AG04449 (cell line): Measurements from ENCODE around the gene OTOS.

ENCODE experiments used
- CTCF ChIA-PET: fragments of 350-600 bp; formaldehyde crosslinking; extraction: SDS; loops from one replicate; lab custom pipeline; 2021; ENCODE audit warnings: antibody characterized with exemption; lab: Yijun Ruan, JAX
- POLR2A ChIA-PET: fragments of 400-600, 350-600 bp; formaldehyde crosslinking; extraction: SDS; loops from one replicate; lab custom pipeline; 2020; ENCODE audit warnings: antibody characterized with exemption, inconsistent platforms; lab: Yijun Ruan, JAX
- DNase-seq: peaks from one replicate; pipeline ENCODE4 v3.0.0-alpha.2; 2010; ENCODE audit warnings: low read depth, low spot score
- H3K4me3 ChIP-seq: 2 replicates; pipeline ENCODE4 v1.5.1; 2011; ENCODE audit warnings: low read depth, mild to moderate bottlenecking, control low read depth, low read length
- TF ChIP-seq, protein P1 (sequence below): IDR thresholded peaks from one replicate; pipeline ENCODE4 v1.5.1; 2011; ENCODE audit warnings: mild to moderate bottlenecking, moderate library complexity, low read length, control low read depth, inconsistent platforms; ENCODE audit not compliant: insufficient read depth; ENCODE audit errors: missing control alignments

The OTOS gene

GRCh38 chr2:240142859-240143258 is 2.4 kb upstream of the OTOS start:
- DNase-seq, result no peak
- ChIA-PET CTCF (interaction anchor here (0.7 to 9.6 kb wide), 23 partner anchors 8 to 291 kb away, joined by 3 to 227 read pairs (median 6); partner anchors contain the start of gene NDUFA10), POLR2A (no interaction called here)
- TF ChIP-seq, protein P1, sequence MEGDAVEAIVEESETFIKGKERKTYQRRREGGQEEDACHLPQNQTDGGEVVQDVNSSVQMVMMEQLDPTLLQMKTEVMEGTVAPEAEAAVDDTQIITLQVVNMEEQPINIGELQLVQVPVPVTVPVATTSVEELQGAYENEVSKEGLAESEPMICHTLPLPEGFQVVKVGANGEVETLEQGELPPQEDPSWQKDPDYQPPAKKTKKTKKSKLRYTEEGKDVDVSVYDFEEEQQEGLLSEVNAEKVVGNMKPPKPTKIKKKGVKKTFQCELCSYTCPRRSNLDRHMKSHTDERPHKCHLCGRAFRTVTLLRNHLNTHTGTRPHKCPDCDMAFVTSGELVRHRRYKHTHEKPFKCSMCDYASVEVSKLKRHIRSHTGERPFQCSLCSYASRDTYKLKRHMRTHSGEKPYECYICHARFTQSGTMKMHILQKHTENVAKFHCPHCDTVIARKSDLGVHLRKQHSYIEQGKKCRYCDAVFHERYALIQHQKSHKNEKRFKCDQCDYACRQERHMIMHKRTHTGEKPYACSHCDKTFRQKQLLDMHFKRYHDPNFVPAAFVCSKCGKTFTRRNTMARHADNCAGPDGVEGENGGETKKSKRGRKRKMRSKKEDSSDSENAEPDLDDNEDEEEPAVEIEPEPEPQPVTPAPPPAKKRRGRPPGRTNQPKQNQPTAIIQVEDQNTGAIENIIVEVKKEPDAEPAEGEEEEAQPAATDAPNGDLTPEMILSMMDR, result no peak
- H3K4me3 ChIP-seq, result no peak overlapping the region

DNA sequence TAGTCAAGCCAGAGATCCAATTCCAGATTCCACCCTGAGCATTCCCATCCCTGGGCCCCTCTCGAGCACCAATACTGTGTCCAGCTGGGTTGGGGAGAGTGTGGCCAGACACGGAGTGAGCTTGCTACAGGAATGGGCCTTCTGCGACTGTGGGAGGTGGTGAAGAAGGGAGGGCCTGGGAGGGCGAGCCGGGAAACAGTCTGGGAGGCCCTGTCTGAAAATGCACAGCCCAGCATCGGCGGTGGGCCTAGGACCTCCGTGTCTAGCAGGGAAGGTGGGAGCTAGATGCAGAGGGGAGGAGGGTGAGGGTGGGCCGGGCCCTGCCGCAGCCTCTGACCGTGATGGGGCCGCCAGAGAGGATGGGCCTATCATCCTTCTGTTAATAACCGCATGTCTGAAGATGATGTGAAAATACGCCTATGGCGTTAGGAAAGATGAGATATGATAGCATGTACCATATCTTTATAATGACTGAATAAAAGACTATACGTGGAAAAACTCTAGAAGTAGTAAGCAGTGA is 1.9 kb upstream of the OTOS start:
- POLR2A ChIA-PET, result no interaction called here
- TF ChIP-seq, protein P1, result no peak
- H3K4me3 ChIP-seq, result no peak overlapping the region
- no peak for DNase-seq
- CTCF ChIA-PET, result interaction anchor here (0.7 to 9.6 kb wide), 16 partner anchors 10 to 292 kb away, joined by 3 to 227 read pairs (median 4); no protein-coding TSS in a partner anchor

GRCh38 chr2:240141736-240142135 is 1.3 kb upstream of the OTOS start:
- POLR2A ChIA-PET, result no interaction called here
- CTCF ChIA-PET, result interaction anchor here (0.7 to 9.6 kb wide), 10 partner anchors 10 to 152 kb away, joined by 3 to 227 read pairs (median 9); no protein-coding TSS in a partner anchor
- no peak overlapping the region for H3K4me3 ChIP-seq
- no peak for DNase-seq
- TF ChIP-seq, protein P1, result no peak

- TF ChIP-seq, protein P1, result no peak
- DNase-seq, result no peak
- H3K4me3 ChIP-seq, result no peak overlapping the region
- POLR2A ChIA-PET, result no interaction called here
- CTCF ChIA-PET, result interaction anchor here (4.4 to 9.6 kb wide), 2 partner anchors 77 to 82 kb away, joined by 37 to 227 read pairs; no protein-coding TSS in a partner anchor
Observed at GRCh38 chr2:240140920-240141319, 462 bp upstream of the OTOS start.

DNA sequence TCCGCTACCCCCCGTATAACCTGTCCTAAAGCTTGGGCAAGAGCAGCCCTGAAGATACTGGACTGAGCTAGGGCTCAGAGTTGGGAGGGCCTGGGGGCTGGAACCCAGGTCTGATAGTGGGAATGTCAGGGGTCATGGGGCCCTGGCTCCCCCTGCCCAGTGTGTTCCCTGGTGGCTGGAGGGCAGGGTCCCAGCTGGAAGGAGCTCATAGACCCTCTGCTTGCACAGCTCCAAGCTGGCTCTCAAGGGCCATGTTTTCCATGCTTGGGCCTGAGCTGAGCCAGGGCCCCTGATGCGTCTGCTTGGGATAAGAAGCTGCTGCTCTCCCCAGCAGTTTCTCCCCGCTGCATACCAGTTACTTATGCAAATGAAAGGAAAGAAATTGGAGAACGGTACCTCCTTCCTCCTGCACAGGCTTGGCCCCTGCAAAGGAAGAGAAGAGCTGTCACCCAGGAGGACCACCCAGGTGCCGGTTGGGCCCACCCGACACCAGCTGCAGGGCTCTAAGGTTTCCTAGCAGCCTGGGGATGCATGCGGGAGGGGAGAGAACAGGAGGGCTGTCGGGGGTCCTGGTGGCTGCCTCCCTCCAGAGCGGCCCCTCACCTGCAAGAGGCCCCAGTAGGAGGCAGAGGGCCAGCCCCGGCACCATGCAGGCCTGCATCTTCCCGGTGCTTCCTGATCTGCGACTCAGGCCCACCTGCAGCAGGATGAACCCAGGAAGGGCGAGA is 628 bp downstream of the OTOS start:
- H3K4me3 ChIP-seq, result no peak overlapping the region
- no peak for DNase-seq
- TF ChIP-seq, protein P1, result no peak
- ChIA-PET POLR2A (no interaction called here), CTCF (interaction anchor here (1.2 to 9.6 kb wide), 3 partner anchors 11 to 81 kb away, joined by 3 to 227 read pairs (median 12); no protein-coding TSS in a partner anchor)

DNA sequence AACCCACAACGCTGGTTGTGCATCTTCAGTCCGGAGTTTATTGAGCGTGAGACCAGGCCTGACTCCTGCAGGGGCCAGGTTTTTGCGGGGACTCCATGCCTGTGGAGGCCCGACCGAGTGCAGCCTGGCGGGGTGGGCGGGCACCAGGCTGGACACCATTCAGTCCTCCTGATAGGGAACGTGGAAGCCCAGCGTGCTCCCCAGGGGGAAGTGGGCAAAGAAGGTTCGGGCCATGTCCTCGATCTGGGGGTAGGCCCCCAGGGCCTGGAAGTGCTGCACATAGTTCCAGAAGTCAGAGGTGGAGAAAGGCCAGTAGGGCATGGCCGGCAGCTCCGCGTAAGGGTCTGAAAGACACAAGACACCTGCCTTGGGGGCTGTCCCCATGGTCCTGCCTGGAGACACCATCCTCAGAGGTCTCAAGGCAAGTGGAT is 1.4 kb downstream of the OTOS start:
- ChIA-PET POLR2A (no interaction called here), CTCF (interaction anchor here (1.2 to 9.6 kb wide), 3 partner anchors 10 to 80 kb away, joined by 3 to 227 read pairs (median 12); no protein-coding TSS in a partner anchor)
- no peak for DNase-seq
- no peak overlapping the region for H3K4me3 ChIP-seq
- TF ChIP-seq, protein P1, result no peak
